ENCODE measurements around the gene MAGEA12.
"Not testable (repeated sequence)": the region's sequence is repeated elsewhere in the genome, so short reads cannot be mapped to it uniquely, and the experiment has no call there.

Gene MAGEA12

GRCh38 chrX:152735860-152736511 is 2.4 kb downstream of the MAGEA12 start:
- no peak for DNase-seq (ENCODE audit: low spot score)
- no peak for TF ChIP-seq CTCF (IDR thresholded peaks at IDR 0.05; ENCODE audit: extremely low read depth, missing control alignments)

- DNase-seq (ENCODE audit: low spot score) = not testable (repeated sequence)
These were observed 3.0 kb downstream of the MAGEA12 start for GRCh38 chrX:152736528-152736927.

GRCh38 chrX:152738560-152738959 is 5.0 kb downstream of the MAGEA12 start:
- TF ChIP-seq CTCF (IDR thresholded peaks at IDR 0.05; ENCODE audit: extremely low read depth, missing control alignments) = no peak
- no peak for DNase-seq (ENCODE audit: low spot score)

- not testable (repeated sequence) for DNase-seq (ENCODE audit: low spot score)
These were observed 20.4 kb downstream of the MAGEA12 start, which contains the start of gene MAGEA2 for GRCh38 chrX:152753686-152754650. Gene MAGEA2 (minus strand): TSS chrX:152753842. CDS start chrX:152751363, 2,479 bp downstream.

GRCh38 chrX:152754871-152755270 is 21.3 kb downstream of the MAGEA12 start:
- not testable (repeated sequence) for DNase-seq (ENCODE audit: low spot score)

- DNase-seq (ENCODE audit: low spot score) = not testable (repeated sequence)
These were observed 25.4 kb downstream of the MAGEA12 start, which contains the start of gene CSAG3 for GRCh38 chrX:152758918-152759317. Gene CSAG3 (plus strand): TSS chrX:152759218.

GRCh38 chrX:152759544-152759943 is 26.0 kb downstream of the MAGEA12 start:
- not testable (repeated sequence) for DNase-seq (ENCODE audit: low spot score)

GRCh38 chrX:152761582-152761981 is 28.0 kb downstream of the MAGEA12 start:
- DNase-seq (ENCODE audit: low spot score) = not testable (repeated sequence)

GRCh38 chrX:152766562-152766961 is 33.0 kb downstream of the MAGEA12 start:
- DNase-seq (ENCODE audit: low spot score) = not testable (repeated sequence)

GRCh38 chrX:152769549-152770289 is 36.2 kb downstream of the MAGEA12 start, which contains the start of gene MAGEA6:
Gene MAGEA6 (minus strand): TSS chrX:152769689. CDS start chrX:152767650, 2,039 bp downstream.
- not testable (repeated sequence) for DNase-seq (ENCODE audit: low spot score)

- not testable (repeated sequence) for DNase-seq (ENCODE audit: low spot score)
These were observed 53.5 kb downstream of the MAGEA12 start for GRCh38 chrX:152787062-152787461.
